Vagina (tissue), 2 donors: ENCODE data around the gene PPP1CA. TPM values are rescaled to one million over a fixed set of nuclear protein-coding genes. Genes with fewer than 3 reads are reported as not detected.

Source experiments
- DNase-seq, 2 donors: peaks; one replicate each; pipeline ENCODE4 v3.0.0-alpha.2; 2017; ENCODE audit errors: extremely low spot score in 2 of 2
- H3K27ac ChIP-seq: fragments of 200-600 bp; sonication (generic); one replicate; pipeline ENCODE4 v1.5.1; 2019
- H3K27me3 ChIP-seq: fragments of 200-600 bp; sonication (generic); one replicate; pipeline ENCODE4 v1.5.1; 2019
- H3K36me3 ChIP-seq, 2 donors: fragments of 200-600 bp; sonication (generic); one replicate each; pipeline ENCODE4 v1.5.1; 2017 to 2019
- H3K4me1 ChIP-seq: fragments of 200-600 bp; sonication (generic); one replicate; pipeline ENCODE4 v1.5.1; 2019
- H3K4me3 ChIP-seq, 2 donors: fragments of 200-600 bp; sonication (generic); 1 replicate in 1 of 2; 2 replicates in 1 of 2; pipeline ENCODE4 v1.5.1; 2016 to 2019
- H3K9me3 ChIP-seq: fragments of 200-600 bp; sonication (generic); one replicate; pipeline ENCODE4 v1.5.1; 2019
- CTCF ChIP-seq, 3 experiments: fragments of 450-650 bp in 2 of 3; fragments of 200-600 bp in 1 of 3; sonication (generic) in 1 of 3; IDR thresholded peaks; one replicate each; pipeline ENCODE4 v1.5.1; 2017 to 2019; ENCODE audit warnings: antibody characterized with exemption in 3 of 3, mild to moderate bottlenecking in 2 of 3, moderate library complexity in 2 of 3
- POLR2A ChIP-seq, 2 donors: fragments of 450-650 bp; IDR thresholded peaks; one replicate each; pipeline ENCODE4 v1.6.1; 2017; ENCODE audit warnings: antibody characterized with exemption in 2 of 2, mild to moderate bottlenecking in 2 of 2, moderate library complexity in 2 of 2
- POLR2AphosphoS5 ChIP-seq, 2 donors: sonication (generic); formaldehyde crosslinking; IDR thresholded peaks; one replicate each; pipeline ENCODE4 v1.9.0; 2017; ENCODE audit warnings: antibody characterized with exemption in 2 of 2, mild to moderate bottlenecking in 2 of 2, low read depth in 1 of 2; ENCODE audit not compliant: insufficient read depth in 1 of 2
- intact Hi-C: fragments of 100-400 bp; cut with DNase I; formaldehyde crosslinking; loops from one replicate; pipeline ENCODE4 v1.15.1; 2023
- total RNA-seq: library from RNA; depleted of rRNA; stranded (reverse); fragments of >200 nt; gene quantifications from one replicate; pipeline ENCODE4 v1.2.3, GENCODE V29; 2016

The PPP1CA gene
- total RNA-seq: 102 TPM

- peak within 1 kb of the TSS; percentile 80 to 91 for H3K4me3 ChIP-seq
- H3K36me3 ChIP-seq: peaks cover 0 to 28% of the 10 kb centered on the region in 2 donors
- H3K4me1 ChIP-seq: peaks cover 49% of the 10 kb centered on the region
- intact Hi-C loops: loop anchor here (10.0 kb wide), 2 partner anchors 63 to 213 kb away; partner anchors contain the start of gene TMEM134
- no peaks in the 10 kb centered on the region for H3K9me3 ChIP-seq
- TF ChIP-seq POLR2A (IDR thresholded peaks at IDR 0.05): peak in 1 of 2 donors; percentile 55
- no peak for TF ChIP-seq CTCF (IDR thresholded peaks at IDR 0.05)
- H3K27ac ChIP-seq: peak within 1 kb of the TSS; percentile 94
- DNase-seq: no peak
- no peaks in the 10 kb centered on the region for H3K27me3 ChIP-seq
Measured at GRCh38 chr11:67401495-67402191, at the start of gene PPP1CA. Gene PPP1CA, minus strand, starts transcription at chr11:67401858. Its CDS starts 76 bp downstream, at chr11:67401782.

GRCh38 chr11:67450796-67451657, 49.4 kb upstream of the PPP1CA start:
- intact Hi-C loops: no loop called here
- DNase-seq: no peak
- TF ChIP-seq POLR2A (IDR thresholded peaks at IDR 0.05) (no peak), POLR2AphosphoS5 (IDR thresholded peaks at IDR 0.05; ENCODE audit: insufficient read depth in 1 of 2, low read depth in 1 of 2) (no peak), CTCF (IDR thresholded peaks at IDR 0.05) (no peak)

GRCh38 chr11:67449116-67449844, 47.6 kb upstream of the PPP1CA start:
- TF ChIP-seq POLR2AphosphoS5 (IDR thresholded peaks at IDR 0.05; ENCODE audit: insufficient read depth in 1 of 2, low read depth in 1 of 2) (no peak), CTCF (IDR thresholded peaks at IDR 0.05) (no peak), POLR2A (IDR thresholded peaks at IDR 0.05) (no peak)
- Histone ChIP-seq H3K27me3 (no peaks in the 10 kb centered on the region), H3K9me3 (no peaks in the 10 kb centered on the region), H3K27ac (no peak overlapping the region), H3K4me3 (no peak overlapping the region), H3K4me1 (peaks cover 13% of the 10 kb centered on the region), H3K36me3 (no peaks in the 10 kb centered on the region)
- DNase-seq: no peak
- intact Hi-C loops: no loop called here

More at GRCh38 chr11:67450796-67451657, 49.4 kb upstream of the PPP1CA start:
- Histone ChIP-seq H3K27me3 (no peaks in the 10 kb centered on the region), H3K4me3 (no peak overlapping the region), H3K9me3 (no peaks in the 10 kb centered on the region), H3K36me3 (no peaks in the 10 kb centered on the region), H3K4me1 (peaks cover 6% of the 10 kb centered on the region), H3K27ac (no peak overlapping the region)

GRCh38 chr11:67448220-67448609, 46.6 kb upstream of the PPP1CA start:
- Histone ChIP-seq H3K36me3 (no peaks in the 10 kb centered on the region), H3K4me3 (no peak overlapping the region), H3K27ac (no peak overlapping the region), H3K9me3 (no peaks in the 10 kb centered on the region), H3K27me3 (no peaks in the 10 kb centered on the region), H3K4me1 (peaks cover 18% of the 10 kb centered on the region)
- no peak for DNase-seq
- intact Hi-C loops: no loop called here
- no peak for TF ChIP-seq POLR2A (IDR thresholded peaks at IDR 0.05)
- TF ChIP-seq CTCF (IDR thresholded peaks at IDR 0.05): no peak
- no peak for TF ChIP-seq POLR2AphosphoS5 (IDR thresholded peaks at IDR 0.05; ENCODE audit: insufficient read depth in 1 of 2, low read depth in 1 of 2)
